HEK293 (cell line): ENCODE results near the gene VKORC1.

Experiments
- CTCF ChIA-PET: fragments of 350-600 bp; formaldehyde crosslinking; extraction: SDS; loops from one replicate; lab custom pipeline; 2021; ENCODE audit warnings: antibody characterized with exemption; lab: Yijun Ruan, JAX
- POLR2A ChIA-PET: fragments of 300-600 bp; formaldehyde crosslinking; extraction: SDS; loops from one replicate; lab custom pipeline; 2020; ENCODE audit warnings: antibody characterized with exemption, inconsistent platforms; lab: Yijun Ruan, JAX
- H3K27ac ChIP-seq: fragments of 200-500 bp; sonication (Bioruptor generic); 2 replicates; pipeline ENCODE4 v1.5.1; 2014; ENCODE audit warnings: low read depth, low read length, control low read depth, inconsistent platforms; ENCODE audit errors: extremely low read depth
- H3K36me3 ChIP-seq, 2 experiments: fragments of 200-500 bp in 1 of 2; sonication (Bioruptor generic) in 1 of 2; 1 replicate in 1 of 2; 2 replicates in 1 of 2; pipeline ENCODE4 v1.5.1; 2014 to 2017; ENCODE audit warnings: inconsistent platforms in 2 of 2, low read length in 2 of 2; ENCODE audit not compliant: control insufficient read depth in 2 of 2, insufficient read depth in 1 of 2
- H3K4me1 ChIP-seq: fragments of 200-500 bp; sonication (Bioruptor generic); 2 replicates; pipeline ENCODE4 v1.5.1; 2014; ENCODE audit warnings: mild to moderate bottlenecking, low read length, inconsistent platforms; ENCODE audit not compliant: control insufficient read depth, insufficient read depth
- H3K4me3 ChIP-seq: 2 replicates; pipeline ENCODE4 v1.5.1; 2011; ENCODE audit warnings: low read depth, mild to moderate bottlenecking, control low read depth, low read length, moderate library complexity
- H3K9me3 ChIP-seq: fragments of 200-500 bp; sonication (Bioruptor generic); 2 replicates; pipeline ENCODE4 v1.5.1; 2014; ENCODE audit warnings: low read depth, low read length, inconsistent platforms; ENCODE audit not compliant: control insufficient read depth, insufficient read depth
- KLF1 ChIP-seq: fragments of 450-650 bp; formaldehyde crosslinking; IDR thresholded peaks from 2 replicates; pipeline ENCODE4 v1.5.1; 2016; ENCODE audit warnings: missing biosample characterization, missing genetic modification characterization
- SCRT2 ChIP-seq: fragments of 450-650 bp; formaldehyde crosslinking; IDR thresholded peaks from 2 replicates; pipeline ENCODE4 v1.5.1; 2016; ENCODE audit warnings: missing biosample characterization, missing genetic modification characterization
- ZBTB11 ChIP-seq: fragments of 450-650 bp; formaldehyde crosslinking; conservative IDR thresholded peaks from 2 replicates; pipeline ENCODE4 v1.5.1; 2016; ENCODE audit warnings: low read depth, missing biosample characterization, missing genetic modification characterization
- ZBTB44 ChIP-seq: fragments of 450-650 bp; IDR thresholded peaks from 2 replicates; pipeline ENCODE4 v1.5.1; 2018; ENCODE audit warnings: missing biosample characterization, mild to moderate bottlenecking, missing genetic modification characterization
- ZBTB7A ChIP-seq: fragments of 450-650 bp; formaldehyde crosslinking; IDR thresholded peaks from 2 replicates; pipeline ENCODE4 v1.5.1; 2016; ENCODE audit warnings: low read depth, missing biosample characterization, missing genetic modification characterization
- ZFHX2 ChIP-seq: fragments of 450-650 bp; formaldehyde crosslinking; conservative IDR thresholded peaks from 2 replicates; pipeline ENCODE4 v1.5.1; 2016; ENCODE audit warnings: missing biosample characterization, missing genetic modification characterization
- ZFP3 ChIP-seq: fragments of 450-650 bp; formaldehyde crosslinking; IDR thresholded peaks from 2 replicates; pipeline ENCODE4 v1.5.1; 2016; ENCODE audit warnings: low read depth, missing biosample characterization, missing genetic modification characterization
- ZNF114 ChIP-seq: fragments of 450-650 bp; formaldehyde crosslinking; IDR thresholded peaks from 2 replicates; pipeline ENCODE4 v1.5.0; 2017; ENCODE audit warnings: missing biosample characterization, missing genetic modification characterization
- ZNF155 ChIP-seq: fragments of 450-650 bp; formaldehyde crosslinking; IDR thresholded peaks from 2 replicates; pipeline ENCODE4 v1.5.1; 2016; ENCODE audit warnings: missing biosample characterization, missing genetic modification characterization
- ZNF184 ChIP-seq: fragments of 450-650 bp; IDR thresholded peaks from 2 replicates; pipeline ENCODE4 v1.5.1; 2018; ENCODE audit warnings: missing biosample characterization, mild to moderate bottlenecking, missing genetic modification characterization
- ZNF211 ChIP-seq: fragments of 450-650 bp; formaldehyde crosslinking; IDR thresholded peaks from 2 replicates; pipeline ENCODE4 v1.5.1; 2016; ENCODE audit warnings: low read depth, missing biosample characterization, missing genetic modification characterization
- ZNF214 ChIP-seq: fragments of 450-650 bp; formaldehyde crosslinking; IDR thresholded peaks from 2 replicates; pipeline ENCODE4 v1.5.1; 2017; ENCODE audit warnings: missing biosample characterization, mild to moderate bottlenecking, missing genetic modification characterization, borderline replicate concordance
- ZNF26 ChIP-seq: fragments of 450-650 bp; formaldehyde crosslinking; IDR thresholded peaks from 2 replicates; pipeline ENCODE4 v1.5.1; 2016; ENCODE audit warnings: missing biosample characterization, missing genetic modification characterization
- ZNF398 ChIP-seq: fragments of 450-650 bp; formaldehyde crosslinking; IDR thresholded peaks from 2 replicates; pipeline ENCODE4 v1.5.1; 2017; ENCODE audit warnings: missing biosample characterization, missing genetic modification characterization
- ZNF426 ChIP-seq: fragments of 450-650 bp; formaldehyde crosslinking; IDR thresholded peaks from 2 replicates; pipeline ENCODE4 v1.5.1; 2017; ENCODE audit warnings: missing biosample characterization, missing genetic modification characterization, mild to moderate bottlenecking, inconsistent platforms, moderate library complexity
- ZNF513 ChIP-seq: fragments of 450-650 bp; IDR thresholded peaks from 2 replicates; pipeline ENCODE4 v1.5.1; 2018; ENCODE audit warnings: missing biosample characterization, missing genetic modification characterization
- ZNF514 ChIP-seq: fragments of 450-650 bp; formaldehyde crosslinking; IDR thresholded peaks from 2 replicates; pipeline ENCODE4 v1.5.1; 2016; ENCODE audit warnings: missing biosample characterization, missing genetic modification characterization
- ZNF596 ChIP-seq: fragments of 450-650 bp; IDR thresholded peaks from 2 replicates; pipeline ENCODE4 v1.5.0; 2018; ENCODE audit warnings: missing biosample characterization, mild to moderate bottlenecking, missing genetic modification characterization, moderate library complexity
- ZNF610 ChIP-seq: fragments of 450-650 bp; formaldehyde crosslinking; IDR thresholded peaks from 2 replicates; pipeline ENCODE4 v1.5.1; 2016; ENCODE audit warnings: missing biosample characterization, missing genetic modification characterization, borderline replicate concordance
- ZNF623 ChIP-seq: fragments of 450-650 bp; formaldehyde crosslinking; IDR thresholded peaks from 2 replicates; pipeline ENCODE4 v1.5.1; 2016; ENCODE audit warnings: missing biosample characterization, missing genetic modification characterization
- ZNF701 ChIP-seq: fragments of 450-650 bp; formaldehyde crosslinking; IDR thresholded peaks from 2 replicates; pipeline ENCODE4 v1.5.1; 2016; ENCODE audit warnings: missing biosample characterization, missing genetic modification characterization
- ZNF792 ChIP-seq: fragments of 450-650 bp; formaldehyde crosslinking; IDR thresholded peaks from 2 replicates; pipeline ENCODE4 v1.5.1; 2016; ENCODE audit warnings: missing biosample characterization, missing genetic modification characterization
- ZNF843 ChIP-seq: fragments of 450-650 bp; formaldehyde crosslinking; IDR thresholded peaks from 2 replicates; pipeline ENCODE4 v1.5.1; 2016; ENCODE audit warnings: missing biosample characterization, missing genetic modification characterization
- ZSCAN16 ChIP-seq: fragments of 450-650 bp; formaldehyde crosslinking; IDR thresholded peaks from 2 replicates; pipeline ENCODE4 v1.5.1; 2016; ENCODE audit warnings: missing biosample characterization, missing genetic modification characterization

The VKORC1 gene

GRCh38 chr16:31143011-31143693, 48.6 kb upstream of the VKORC1 start (continued):
- TF ChIP-seq ZNF792, result no peak
- TF ChIP-seq ZNF596, result no peak
- TF ChIP-seq ZNF623 (tag by site-specific recombination), result no peak
- no peak for TF ChIP-seq SCRT2 (tag by site-specific recombination)

- CTCF ChIA-PET, result interaction anchor here (0.6 to 3.0 kb wide), 49 partner anchors 8 to 730 kb away, joined by 3 to 24 read pairs (median 4); partner anchors contain the start of genes FUS, KAT8, PRSS36 and ZNF646
- H3K4me1 ChIP-seq, result no peaks in the 10 kb centered on the region; the same call in 1 of the 2 replicates
- peak overlapping the region; percentile 63; the same call in 1 of the 2 replicates for H3K27ac ChIP-seq
- TF ChIP-seq ZNF184 (tag by site-specific recombination) (peak; percentile 53; the same call in 1 of the 2 replicates), ZNF514 (tag by site-specific recombination) (no peak), ZNF513 (tag by site-specific recombination) (no peak; the same call in 1 of the 2 replicates), ZNF623 (tag by site-specific recombination) (no peak), ZNF398 (tag by site-specific recombination) (peak; percentile 52; the same call in 1 of the 2 replicates), ZBTB7A (tag by site-specific recombination) (0 out of 2 replicates have a peak, but pooled peaks have one; percentile 45), ZBTB11 (tag by site-specific recombination) (no peak), ZNF426 (no peak), ZNF701 (tag by site-specific recombination) (no peak), ZSCAN16 (tag by site-specific recombination) (no peak), ZBTB44 (tag by site-specific recombination) (peak; percentile 39; the same call in 1 of the 2 replicates), ZFHX2 (tag by site-specific recombination) (peak; percentile 68; the same call in 1 of the 2 replicates), ZNF26 (no peak), ZNF114 (tag by site-specific recombination) (no peak), ZFP3 (tag by site-specific recombination) (no peak), KLF1 (peak; percentile 75), ZNF214 (tag by site-specific recombination) (no peak), ZNF610 (tag by site-specific recombination) (no peak), ZNF211 (tag by site-specific recombination) (no peak), ZNF843 (no peak), ZNF155 (tag by site-specific recombination) (no peak)
These were observed 47.8 kb upstream of the VKORC1 start for GRCh38 chr16:31142109-31143010.

More at GRCh38 chr16:31142109-31143010, 47.8 kb upstream of the VKORC1 start:
- POLR2A ChIA-PET, result interaction anchor here (0.6 to 4.8 kb wide), 35 partner anchors 10 to 870 kb away, joined by 3 to 107 read pairs (median 5); partner anchors contain the start of genes ARMC5, BCKDK, FUS and HSD3B7
- Histone ChIP-seq H3K36me3 (no peaks in the 10 kb centered on the region), H3K4me3 (peak overlapping the region; percentile 27), H3K9me3 (no peaks in the 10 kb centered on the region)
